ENCODE measurements around the gene TRPV5. TPM values are rescaled to one million over a fixed set of nuclear protein-coding genes. Genes with fewer than 3 reads are reported as not detected.
"Not testable (repeated sequence)": the region's sequence is repeated elsewhere in the genome, so short reads cannot be mapped to it uniquely, and the experiment has no call there.

TRPV5 gene
- total RNA-seq = not detected

GRCh38 chr7:142933624-142934023, at the start of gene TRPV5:
Gene TRPV5, minus strand, starts transcription at chr7:142933746. Its CDS starts 287 bp downstream, at chr7:142933459.
- Mint-ChIP-seq H3K27me3 (no peaks in the 10 kb centered on the region), H3K27ac (no peak within 1 kb of the TSS), H3K9me3 (no peaks in the 10 kb centered on the region), H3K4me3 (no peak within 1 kb of the TSS), H3K36me3 (ENCODE audit: low read depth) (no peaks in the 10 kb centered on the region), H3K4me1 (no peaks in the 10 kb centered on the region)
- no peak for DNase-seq
- ChIA-PET CTCF (interaction anchor here (0.7 kb wide), 1 partner anchor 9 kb away, joined by 3 read pairs; no protein-coding TSS in a partner anchor), POLR2A (no interaction called here)

GRCh38 chr7:142978402-142978801, 44.9 kb upstream of the TRPV5 start:
- H3K27me3 Mint-ChIP-seq = peaks cover 43% of the 10 kb centered on the region
- CTCF ChIA-PET; DNase-seq; H3K27ac Mint-ChIP-seq; H3K4me3 Mint-ChIP-seq; H3K36me3 Mint-ChIP-seq (ENCODE audit: low read depth); H3K9me3 Mint-ChIP-seq; H3K4me1 Mint-ChIP-seq; POLR2A ChIA-PET: not testable (repeated sequence)

GRCh38 chr7:142974626-142975025, 41.1 kb upstream of the TRPV5 start:
- Mint-ChIP-seq H3K4me3 (no peak overlapping the region), H3K27ac (no peak overlapping the region), H3K9me3 (no peaks in the 10 kb centered on the region), H3K36me3 (ENCODE audit: low read depth) (no peaks in the 10 kb centered on the region), H3K27me3 (peaks cover 23% of the 10 kb centered on the region), H3K4me1 (no peaks in the 10 kb centered on the region)
- ChIA-PET POLR2A (no interaction called here), CTCF (no interaction called here)
- no peak for DNase-seq

GRCh38 chr7:142969183-142969582, 35.6 kb upstream of the TRPV5 start:
- Mint-ChIP-seq H3K27ac (no peak overlapping the region), H3K4me1 (no peaks in the 10 kb centered on the region), H3K36me3 (ENCODE audit: low read depth) (no peaks in the 10 kb centered on the region), H3K27me3 (peaks cover 14% of the 10 kb centered on the region), H3K4me3 (no peak overlapping the region), H3K9me3 (no peaks in the 10 kb centered on the region)
- ChIA-PET POLR2A (no interaction called here), CTCF (no interaction called here)
- no peak for DNase-seq

- Mint-ChIP-seq H3K9me3 (no peaks in the 10 kb centered on the region), H3K36me3 (ENCODE audit: low read depth) (no peaks in the 10 kb centered on the region), H3K4me1 (no peaks in the 10 kb centered on the region), H3K27ac (no peak overlapping the region), H3K4me3 (no peak overlapping the region), H3K27me3 (peaks cover 16% of the 10 kb centered on the region)
- ChIA-PET CTCF (no interaction called here), POLR2A (no interaction called here)
- DNase-seq = no peak
Measured at GRCh38 chr7:142968229-142968628, 34.7 kb upstream of the TRPV5 start.

- no peaks in the 10 kb centered on the region for H3K9me3 Mint-ChIP-seq
- no peaks in the 10 kb centered on the region for H3K4me1 Mint-ChIP-seq
- H3K36me3 Mint-ChIP-seq (ENCODE audit: low read depth) = no peaks in the 10 kb centered on the region
- ChIA-PET POLR2A (interaction anchor here (0.5 kb wide), 1 partner anchor 33 kb away, joined by 5 read pairs; no protein-coding TSS in a partner anchor), CTCF (no interaction called here)
- no peak overlapping the region for H3K4me3 Mint-ChIP-seq
- peaks cover 21% of the 10 kb centered on the region for H3K27me3 Mint-ChIP-seq
- DNase-seq = no peak
- H3K27ac Mint-ChIP-seq = no peak overlapping the region
Measured at GRCh38 chr7:142964502-142965246, 31.1 kb upstream of the TRPV5 start.

- H3K4me3 Mint-ChIP-seq = no peak overlapping the region
- no peaks in the 10 kb centered on the region for H3K36me3 Mint-ChIP-seq (ENCODE audit: low read depth)
- no peak overlapping the region for H3K27ac Mint-ChIP-seq
- POLR2A ChIA-PET = no interaction called here
- H3K27me3 Mint-ChIP-seq = peaks cover 26% of the 10 kb centered on the region
- DNase-seq = no peak
- H3K4me1 Mint-ChIP-seq = no peaks in the 10 kb centered on the region
- no peaks in the 10 kb centered on the region for H3K9me3 Mint-ChIP-seq
- CTCF ChIA-PET = interaction anchor here (1.6 kb wide), 1 partner anchor 11 kb away, joined by 3 read pairs; no protein-coding TSS in a partner anchor
Measured at GRCh38 chr7:142963993-142964392, 30.4 kb upstream of the TRPV5 start.

GRCh38 chr7:142962991-142963390, 29.4 kb upstream of the TRPV5 start:
- Mint-ChIP-seq H3K27ac (no peak overlapping the region), H3K9me3 (no peaks in the 10 kb centered on the region), H3K27me3 (peaks cover 24% of the 10 kb centered on the region), H3K4me1 (no peaks in the 10 kb centered on the region), H3K36me3 (ENCODE audit: low read depth) (no peaks in the 10 kb centered on the region), H3K4me3 (no peak overlapping the region)
- ChIA-PET POLR2A (no interaction called here), CTCF (interaction anchor here (1.6 kb wide), 1 partner anchor 10 kb away, joined by 3 read pairs; no protein-coding TSS in a partner anchor)
- no peak for DNase-seq

GRCh38 chr7:142961973-142962926, 28.7 kb upstream of the TRPV5 start, which contains the start of gene KEL:
Gene KEL, minus strand, starts transcription at chr7:142962363. Its CDS starts 157 bp downstream, at chr7:142962206.
- peaks cover 22% of the 10 kb centered on the region for H3K27me3 Mint-ChIP-seq
- ChIA-PET POLR2A (no interaction called here), CTCF (interaction anchor here (1.6 kb wide), 1 partner anchor 10 kb away, joined by 3 read pairs; no protein-coding TSS in a partner anchor)

GRCh38 chr7:142961595-142961972, 28.0 kb upstream of the TRPV5 start:
- Mint-ChIP-seq H3K27ac (no peak overlapping the region), H3K9me3 (no peaks in the 10 kb centered on the region), H3K36me3 (ENCODE audit: low read depth) (no peaks in the 10 kb centered on the region), H3K27me3 (peaks cover 22% of the 10 kb centered on the region), H3K4me3 (no peak overlapping the region), H3K4me1 (no peaks in the 10 kb centered on the region)
- no peak for DNase-seq
- POLR2A ChIA-PET = no interaction called here
- CTCF ChIA-PET = interaction anchor here (0.6 kb wide), 1 partner anchor 431 kb away, joined by 3 read pairs; no protein-coding TSS in a partner anchor

More at GRCh38 chr7:142961973-142962926, 28.7 kb upstream of the TRPV5 start, which contains the start of gene KEL:
- DNase-seq = no peak
- Mint-ChIP-seq H3K27ac (no peak within 1 kb of the TSS), H3K9me3 (no peaks in the 10 kb centered on the region), H3K4me3 (no peak within 1 kb of the TSS), H3K4me1 (no peaks in the 10 kb centered on the region), H3K36me3 (ENCODE audit: low read depth) (no peaks in the 10 kb centered on the region)

- H3K27me3 Mint-ChIP-seq = peaks cover 24% of the 10 kb centered on the region
- no peak overlapping the region for H3K4me3 Mint-ChIP-seq
- no peaks in the 10 kb centered on the region for H3K36me3 Mint-ChIP-seq (ENCODE audit: low read depth)
- DNase-seq = no peak
- H3K9me3 Mint-ChIP-seq = peaks cover 2% of the 10 kb centered on the region
- CTCF ChIA-PET = interaction anchor here (0.6 to 1.3 kb wide), 2 partner anchors 13 to 432 kb away, joined by 3 to 5 read pairs; no protein-coding TSS in a partner anchor
- H3K4me1 Mint-ChIP-seq = no peaks in the 10 kb centered on the region
- no peak overlapping the region for H3K27ac Mint-ChIP-seq
- POLR2A ChIA-PET = no interaction called here
Measured at GRCh38 chr7:142960955-142961512, 27.5 kb upstream of the TRPV5 start.

GRCh38 chr7:142959202-142959601, 25.7 kb upstream of the TRPV5 start:
- POLR2A ChIA-PET = no interaction called here

GRCh38 chr7:142957723-142958122, 24.2 kb upstream of the TRPV5 start:
- no peak overlapping the region for H3K4me3 Mint-ChIP-seq
- no peak for DNase-seq
- POLR2A ChIA-PET = no interaction called here
- H3K27me3 Mint-ChIP-seq = peaks cover 26% of the 10 kb centered on the region
- CTCF ChIA-PET = no interaction called here
- no peaks in the 10 kb centered on the region for H3K36me3 Mint-ChIP-seq (ENCODE audit: low read depth)
- no peak overlapping the region for H3K27ac Mint-ChIP-seq
- peaks cover 14% of the 10 kb centered on the region for H3K9me3 Mint-ChIP-seq
- no peaks in the 10 kb centered on the region for H3K4me1 Mint-ChIP-seq

More at GRCh38 chr7:142959202-142959601, 25.7 kb upstream of the TRPV5 start:
- Mint-ChIP-seq H3K4me3 (no peak overlapping the region), H3K4me1 (no peaks in the 10 kb centered on the region), H3K27ac (peak overlapping the region; percentile 6), H3K9me3 (peaks cover 12% of the 10 kb centered on the region), H3K27me3 (peaks cover 30% of the 10 kb centered on the region), H3K36me3 (ENCODE audit: low read depth) (no peaks in the 10 kb centered on the region)
- DNase-seq = no peak
- CTCF ChIA-PET = no interaction called here

Measured in activated CD4-positive, alpha-beta T cell treated with anti-CD3 and anti-CD28 coated beads, Interleukin-2, amount 10 ng/mL, durations not matched to agents 7 days and 5 days (primary cell).